ENCODE data around the gene WDR27. TPM values are rescaled to one million over a fixed set of nuclear protein-coding genes. Genes with fewer than 3 reads are reported as not detected.

Gene WDR27
- polyA plus RNA-seq, 1 donor from 2014 or later = 35.8 TPM

DNA sequence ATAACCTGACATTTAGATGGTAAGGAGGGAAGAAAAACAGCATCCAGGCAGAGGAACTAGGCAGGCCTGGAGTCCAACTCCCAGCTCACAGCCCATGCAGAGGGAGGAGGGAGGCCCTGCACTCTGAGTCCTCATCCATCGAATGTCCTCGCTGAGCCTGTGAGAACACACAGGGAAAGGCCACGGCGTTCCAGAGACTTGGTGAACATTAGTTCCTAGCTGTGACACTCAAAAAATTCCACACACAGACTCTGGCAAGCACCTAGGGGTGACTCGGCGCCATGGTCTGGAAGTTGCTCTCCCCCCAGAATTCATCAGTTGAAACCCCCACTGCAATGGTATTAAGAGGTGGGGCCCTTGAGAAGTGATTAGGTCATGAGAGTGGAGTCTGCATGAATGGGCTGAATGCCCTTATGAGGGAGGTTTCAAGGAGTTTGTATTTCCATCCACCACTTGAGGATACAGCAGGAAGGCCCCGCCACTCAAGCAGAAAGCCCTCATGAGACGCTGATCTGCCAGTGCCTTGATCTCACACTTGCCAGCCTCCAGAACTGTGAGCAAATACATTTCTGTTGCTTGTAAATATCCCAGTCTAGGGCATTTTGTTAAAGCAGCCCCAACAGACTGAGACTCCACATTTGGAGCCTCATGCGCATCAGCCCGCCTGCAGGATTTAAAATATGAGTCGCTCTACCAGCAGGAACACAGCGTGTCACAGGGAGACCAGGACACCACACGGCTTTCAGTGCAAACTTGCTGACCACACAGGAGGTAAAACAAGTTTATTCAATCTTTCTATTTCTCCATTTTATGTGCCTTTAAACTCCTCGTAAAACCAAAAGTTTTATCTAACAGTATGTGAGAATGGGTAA, 73.9 kb downstream of the WDR27 start:
- no peaks in the 10 kb centered on the region for H3K79me2 ChIP-seq (replicated peaks; ENCODE audit: insufficient read depth, low read length)
- no peak overlapping the region for H2AFZ ChIP-seq (ENCODE audit: low read depth, low read length)
- H3F3A ChIP-seq (ENCODE audit: insufficient read depth, low read length, poor library complexity, severe bottlenecking) = no peaks in the 10 kb centered on the region
- H3K36me3 ChIP-seq (ENCODE audit: insufficient read depth, low read length) = no peaks in the 10 kb centered on the region
- H3K27ac ChIP-seq (ENCODE audit: low read length) = no peak overlapping the region
- no peak overlapping the region for H3K9ac ChIP-seq (ENCODE audit: low read length)
- no peaks in the 10 kb centered on the region for H3K9me3 ChIP-seq (ENCODE audit: low read length)
- no peak overlapping the region for H3K4me3 ChIP-seq (ENCODE audit: low read length)
- no peaks in the 10 kb centered on the region for H3K9me2 ChIP-seq (ENCODE audit: insufficient read depth, low read length)
- H3K27me3 ChIP-seq (ENCODE audit: insufficient read depth, low read depth, low read length) = no peaks in the 10 kb centered on the region
- no peaks in the 10 kb centered on the region for H4K20me1 ChIP-seq (ENCODE audit: insufficient read depth)
- no peak for TF ChIP-seq MXI1 (conservative IDR thresholded peaks at IDR 0.05; ENCODE audit: poor library complexity, severe bottlenecking)
- TF ChIP-seq, protein P1, sequence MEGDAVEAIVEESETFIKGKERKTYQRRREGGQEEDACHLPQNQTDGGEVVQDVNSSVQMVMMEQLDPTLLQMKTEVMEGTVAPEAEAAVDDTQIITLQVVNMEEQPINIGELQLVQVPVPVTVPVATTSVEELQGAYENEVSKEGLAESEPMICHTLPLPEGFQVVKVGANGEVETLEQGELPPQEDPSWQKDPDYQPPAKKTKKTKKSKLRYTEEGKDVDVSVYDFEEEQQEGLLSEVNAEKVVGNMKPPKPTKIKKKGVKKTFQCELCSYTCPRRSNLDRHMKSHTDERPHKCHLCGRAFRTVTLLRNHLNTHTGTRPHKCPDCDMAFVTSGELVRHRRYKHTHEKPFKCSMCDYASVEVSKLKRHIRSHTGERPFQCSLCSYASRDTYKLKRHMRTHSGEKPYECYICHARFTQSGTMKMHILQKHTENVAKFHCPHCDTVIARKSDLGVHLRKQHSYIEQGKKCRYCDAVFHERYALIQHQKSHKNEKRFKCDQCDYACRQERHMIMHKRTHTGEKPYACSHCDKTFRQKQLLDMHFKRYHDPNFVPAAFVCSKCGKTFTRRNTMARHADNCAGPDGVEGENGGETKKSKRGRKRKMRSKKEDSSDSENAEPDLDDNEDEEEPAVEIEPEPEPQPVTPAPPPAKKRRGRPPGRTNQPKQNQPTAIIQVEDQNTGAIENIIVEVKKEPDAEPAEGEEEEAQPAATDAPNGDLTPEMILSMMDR (IDR thresholded peaks at IDR 0.05; ENCODE audit: poor library complexity, severe bottlenecking) = no peak
- TF ChIP-seq EZH2 (IDR thresholded peaks at IDR 0.05; ENCODE audit: borderline replicate concordance, insufficient read depth, low read length, poor library complexity, severe bottlenecking) = no peak
- TF ChIP-seq TAF1 (IDR thresholded peaks at IDR 0.05; ENCODE audit: low read depth) = no peak
- no peak for TF ChIP-seq RAD21 (conservative IDR thresholded peaks at IDR 0.05)
- TF ChIP-seq SMC3 (conservative IDR thresholded peaks at IDR 0.05; ENCODE audit: poor library complexity) = no peak
- TF ChIP-seq, protein P2, sequence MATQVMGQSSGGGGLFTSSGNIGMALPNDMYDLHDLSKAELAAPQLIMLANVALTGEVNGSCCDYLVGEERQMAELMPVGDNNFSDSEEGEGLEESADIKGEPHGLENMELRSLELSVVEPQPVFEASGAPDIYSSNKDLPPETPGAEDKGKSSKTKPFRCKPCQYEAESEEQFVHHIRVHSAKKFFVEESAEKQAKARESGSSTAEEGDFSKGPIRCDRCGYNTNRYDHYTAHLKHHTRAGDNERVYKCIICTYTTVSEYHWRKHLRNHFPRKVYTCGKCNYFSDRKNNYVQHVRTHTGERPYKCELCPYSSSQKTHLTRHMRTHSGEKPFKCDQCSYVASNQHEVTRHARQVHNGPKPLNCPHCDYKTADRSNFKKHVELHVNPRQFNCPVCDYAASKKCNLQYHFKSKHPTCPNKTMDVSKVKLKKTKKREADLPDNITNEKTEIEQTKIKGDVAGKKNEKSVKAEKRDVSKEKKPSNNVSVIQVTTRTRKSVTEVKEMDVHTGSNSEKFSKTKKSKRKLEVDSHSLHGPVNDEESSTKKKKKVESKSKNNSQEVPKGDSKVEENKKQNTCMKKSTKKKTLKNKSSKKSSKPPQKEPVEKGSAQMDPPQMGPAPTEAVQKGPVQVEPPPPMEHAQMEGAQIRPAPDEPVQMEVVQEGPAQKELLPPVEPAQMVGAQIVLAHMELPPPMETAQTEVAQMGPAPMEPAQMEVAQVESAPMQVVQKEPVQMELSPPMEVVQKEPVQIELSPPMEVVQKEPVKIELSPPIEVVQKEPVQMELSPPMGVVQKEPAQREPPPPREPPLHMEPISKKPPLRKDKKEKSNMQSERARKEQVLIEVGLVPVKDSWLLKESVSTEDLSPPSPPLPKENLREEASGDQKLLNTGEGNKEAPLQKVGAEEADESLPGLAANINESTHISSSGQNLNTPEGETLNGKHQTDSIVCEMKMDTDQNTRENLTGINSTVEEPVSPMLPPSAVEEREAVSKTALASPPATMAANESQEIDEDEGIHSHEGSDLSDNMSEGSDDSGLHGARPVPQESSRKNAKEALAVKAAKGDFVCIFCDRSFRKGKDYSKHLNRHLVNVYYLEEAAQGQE (IDR thresholded peaks at IDR 0.05; ENCODE audit: borderline replicate concordance) = no peak
- no peak for TF ChIP-seq POLR2AphosphoS5 (IDR thresholded peaks at IDR 0.05)
- TF ChIP-seq EP300 (conservative IDR thresholded peaks at IDR 0.05; ENCODE audit: poor library complexity, severe bottlenecking) = no peak
- H3K4me2 ChIP-seq (ENCODE audit: low read length) = no peak overlapping the region

DNA sequence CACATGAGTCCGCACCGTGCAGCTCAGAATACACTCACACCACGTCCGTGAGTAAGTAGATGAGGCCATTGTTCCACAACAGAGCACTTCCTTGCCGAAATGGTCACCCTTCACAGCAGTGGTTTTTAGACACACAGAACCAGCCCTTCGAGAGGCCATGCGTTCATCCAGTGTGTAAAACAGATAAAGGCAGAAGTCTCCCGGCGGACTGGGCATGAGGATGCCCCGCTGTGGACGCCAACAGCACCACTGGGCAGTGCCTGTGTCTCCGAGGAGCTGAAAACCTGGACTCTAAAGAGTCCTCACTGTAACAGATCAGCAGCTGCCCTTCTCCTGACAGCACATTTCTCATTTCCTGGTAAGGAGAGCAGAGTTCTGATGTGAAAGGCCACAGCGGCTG, 75.2 kb downstream of the WDR27 start:
- Histone ChIP-seq H4K20me1 (ENCODE audit: insufficient read depth) (no peaks in the 10 kb centered on the region), H3K27ac (ENCODE audit: low read length) (no peak overlapping the region), H3K9me3 (ENCODE audit: low read length) (no peaks in the 10 kb centered on the region), H3K9me2 (ENCODE audit: insufficient read depth, low read length) (no peaks in the 10 kb centered on the region), H3K9ac (ENCODE audit: low read length) (no peak overlapping the region), H3K4me3 (ENCODE audit: low read length) (no peak overlapping the region), H3F3A (ENCODE audit: insufficient read depth, low read length, poor library complexity, severe bottlenecking) (no peaks in the 10 kb centered on the region), H3K4me2 (ENCODE audit: low read length) (no peak overlapping the region), H3K36me3 (ENCODE audit: insufficient read depth, low read length) (no peaks in the 10 kb centered on the region), H3K79me2 (replicated peaks; ENCODE audit: insufficient read depth, low read length) (no peaks in the 10 kb centered on the region), H3K27me3 (ENCODE audit: insufficient read depth, low read depth, low read length) (no peaks in the 10 kb centered on the region), H2AFZ (ENCODE audit: low read depth, low read length) (no peak overlapping the region)
- TF ChIP-seq EZH2 (IDR thresholded peaks at IDR 0.05; ENCODE audit: borderline replicate concordance, insufficient read depth, low read length, poor library complexity, severe bottlenecking) (no peak), TAF1 (IDR thresholded peaks at IDR 0.05; ENCODE audit: low read depth) (no peak), POLR2AphosphoS5 (IDR thresholded peaks at IDR 0.05) (no peak), RAD21 (conservative IDR thresholded peaks at IDR 0.05) (no peak)

All from neural cell (in vitro differentiated cells).